Liver (tissue), 3 donors: ENCODE results near the gene XXYLT1.

Experiments used
- GABPA ChIP-seq, 2 donors: IDR thresholded peaks in 1 of 2; conservative IDR thresholded peaks in 1 of 2; 2 replicates each; pipeline ENCODE4 v1.6.1; 2016; ENCODE audit warnings: antibody characterized with exemption in 2 of 2, mild to moderate bottlenecking in 1 of 2, moderate library complexity in 1 of 2
- JUND ChIP-seq, 2 donors: IDR thresholded peaks; 2 replicates each; pipeline ENCODE4 v1.6.1; 2016; ENCODE audit warnings: antibody characterized with exemption in 2 of 2
- RAD21 ChIP-seq, 2 donors: IDR thresholded peaks; 2 replicates each; pipeline ENCODE4 v1.6.1; 2016; ENCODE audit warnings: antibody characterized with exemption in 2 of 2, mild to moderate bottlenecking in 2 of 2
- RXRA ChIP-seq, 2 donors: IDR thresholded peaks; 2 replicates each; pipeline ENCODE4 v1.6.1; 2017 to 2018; ENCODE audit warnings: antibody characterized with exemption in 2 of 2, mild to moderate bottlenecking in 1 of 2
- YY1 ChIP-seq: IDR thresholded peaks from 2 replicates; pipeline ENCODE4 v1.6.1; 2016; ENCODE audit warnings: antibody characterized with exemption, mild to moderate bottlenecking
- TF ChIP-seq, protein P1 (sequence below): fragments of 150-350 bp; IDR thresholded peaks from 2 replicates; pipeline ENCODE4 v1.5.1; 2017; ENCODE audit warnings: improper control_type of control experiment, low read depth, low read length; ENCODE audit not compliant: missing input control
- TF ChIP-seq, protein P2 (sequence below): IDR thresholded peaks from 2 replicates; pipeline ENCODE4 v1.6.1; 2016; ENCODE audit warnings: antibody characterized with exemption, mild to moderate bottlenecking
- TF ChIP-seq, protein P3 (sequence below): IDR thresholded peaks from 2 replicates; pipeline ENCODE4 v1.6.1; 2016; ENCODE audit warnings: antibody characterized with exemption
- donor health status: healthy.
- donor health status: healthy.

DNA sequence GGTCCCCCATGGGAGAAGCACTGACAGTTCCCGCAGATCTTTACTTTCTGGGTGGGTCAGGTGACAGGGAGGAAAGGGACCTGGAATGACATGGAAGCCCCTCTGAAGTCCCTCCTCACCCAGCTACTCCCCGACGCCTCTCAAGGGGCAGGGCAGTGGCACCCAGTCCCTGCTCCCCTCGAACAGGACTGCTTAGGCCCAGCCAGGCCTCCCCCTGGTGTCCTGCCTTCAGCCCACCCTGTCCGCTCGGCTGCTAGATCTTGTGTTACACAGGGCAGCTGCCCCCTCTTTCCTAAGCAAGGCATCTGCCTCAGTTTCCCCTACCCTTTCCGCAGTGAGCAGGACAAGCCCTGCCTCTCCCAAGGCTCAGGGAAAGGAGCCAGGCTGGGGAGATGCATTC, 226.5 kb downstream of the XXYLT1 start:
- TF ChIP-seq YY1: no peak
- TF ChIP-seq, protein P1, sequence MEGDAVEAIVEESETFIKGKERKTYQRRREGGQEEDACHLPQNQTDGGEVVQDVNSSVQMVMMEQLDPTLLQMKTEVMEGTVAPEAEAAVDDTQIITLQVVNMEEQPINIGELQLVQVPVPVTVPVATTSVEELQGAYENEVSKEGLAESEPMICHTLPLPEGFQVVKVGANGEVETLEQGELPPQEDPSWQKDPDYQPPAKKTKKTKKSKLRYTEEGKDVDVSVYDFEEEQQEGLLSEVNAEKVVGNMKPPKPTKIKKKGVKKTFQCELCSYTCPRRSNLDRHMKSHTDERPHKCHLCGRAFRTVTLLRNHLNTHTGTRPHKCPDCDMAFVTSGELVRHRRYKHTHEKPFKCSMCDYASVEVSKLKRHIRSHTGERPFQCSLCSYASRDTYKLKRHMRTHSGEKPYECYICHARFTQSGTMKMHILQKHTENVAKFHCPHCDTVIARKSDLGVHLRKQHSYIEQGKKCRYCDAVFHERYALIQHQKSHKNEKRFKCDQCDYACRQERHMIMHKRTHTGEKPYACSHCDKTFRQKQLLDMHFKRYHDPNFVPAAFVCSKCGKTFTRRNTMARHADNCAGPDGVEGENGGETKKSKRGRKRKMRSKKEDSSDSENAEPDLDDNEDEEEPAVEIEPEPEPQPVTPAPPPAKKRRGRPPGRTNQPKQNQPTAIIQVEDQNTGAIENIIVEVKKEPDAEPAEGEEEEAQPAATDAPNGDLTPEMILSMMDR: no peak
- TF ChIP-seq, protein P2, sequence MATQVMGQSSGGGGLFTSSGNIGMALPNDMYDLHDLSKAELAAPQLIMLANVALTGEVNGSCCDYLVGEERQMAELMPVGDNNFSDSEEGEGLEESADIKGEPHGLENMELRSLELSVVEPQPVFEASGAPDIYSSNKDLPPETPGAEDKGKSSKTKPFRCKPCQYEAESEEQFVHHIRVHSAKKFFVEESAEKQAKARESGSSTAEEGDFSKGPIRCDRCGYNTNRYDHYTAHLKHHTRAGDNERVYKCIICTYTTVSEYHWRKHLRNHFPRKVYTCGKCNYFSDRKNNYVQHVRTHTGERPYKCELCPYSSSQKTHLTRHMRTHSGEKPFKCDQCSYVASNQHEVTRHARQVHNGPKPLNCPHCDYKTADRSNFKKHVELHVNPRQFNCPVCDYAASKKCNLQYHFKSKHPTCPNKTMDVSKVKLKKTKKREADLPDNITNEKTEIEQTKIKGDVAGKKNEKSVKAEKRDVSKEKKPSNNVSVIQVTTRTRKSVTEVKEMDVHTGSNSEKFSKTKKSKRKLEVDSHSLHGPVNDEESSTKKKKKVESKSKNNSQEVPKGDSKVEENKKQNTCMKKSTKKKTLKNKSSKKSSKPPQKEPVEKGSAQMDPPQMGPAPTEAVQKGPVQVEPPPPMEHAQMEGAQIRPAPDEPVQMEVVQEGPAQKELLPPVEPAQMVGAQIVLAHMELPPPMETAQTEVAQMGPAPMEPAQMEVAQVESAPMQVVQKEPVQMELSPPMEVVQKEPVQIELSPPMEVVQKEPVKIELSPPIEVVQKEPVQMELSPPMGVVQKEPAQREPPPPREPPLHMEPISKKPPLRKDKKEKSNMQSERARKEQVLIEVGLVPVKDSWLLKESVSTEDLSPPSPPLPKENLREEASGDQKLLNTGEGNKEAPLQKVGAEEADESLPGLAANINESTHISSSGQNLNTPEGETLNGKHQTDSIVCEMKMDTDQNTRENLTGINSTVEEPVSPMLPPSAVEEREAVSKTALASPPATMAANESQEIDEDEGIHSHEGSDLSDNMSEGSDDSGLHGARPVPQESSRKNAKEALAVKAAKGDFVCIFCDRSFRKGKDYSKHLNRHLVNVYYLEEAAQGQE: no peak
- TF ChIP-seq JUND (IDR thresholded peaks at IDR 0.05): no peak
- TF ChIP-seq, protein P3, sequence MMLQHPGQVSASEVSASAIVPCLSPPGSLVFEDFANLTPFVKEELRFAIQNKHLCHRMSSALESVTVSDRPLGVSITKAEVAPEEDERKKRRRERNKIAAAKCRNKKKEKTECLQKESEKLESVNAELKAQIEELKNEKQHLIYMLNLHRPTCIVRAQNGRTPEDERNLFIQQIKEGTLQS: no peak
- TF ChIP-seq RAD21 (IDR thresholded peaks at IDR 0.05): no peak
- TF ChIP-seq RXRA (IDR thresholded peaks at IDR 0.05): no peak
- no peak for TF ChIP-seq GABPA (IDR thresholded peaks at IDR 0.05 in 1 of 2, conservative IDR thresholded peaks at IDR 0.05 in 1 of 2)
